ENCODE data around the gene GRIK4. TPM values are rescaled to one million over a fixed set of nuclear protein-coding genes. Genes with fewer than 3 reads are reported as not detected.
"Not testable (repeated sequence)": the region's sequence is repeated elsewhere in the genome, so short reads cannot be mapped to it uniquely, and the experiment has no call there.

The GRIK4 gene
- total RNA-seq, 6 experiments from 2014 or later: 0.07 to 0.11 TPM; not detected in 4

GRCh38 chr11:120784566-120785251, 273.2 kb downstream of the GRIK4 start:
- Histone ChIP-seq H3K4me1 (no peaks in the 10 kb centered on the region), H3K27ac (no peak overlapping the region), H3K9me3 (no peaks in the 10 kb centered on the region), H3K4me3 (no peak overlapping the region), H3K27me3 (no peaks in the 10 kb centered on the region), H3K36me3 (no peaks in the 10 kb centered on the region)
- intact Hi-C loops (cut with DNase I): no loop called here
- WGBS (ENCODE audit: insufficient coverage, low coverage, low lambda C conversion rate, missing lambda C conversion rate): 74% methylated on average over 7 of the region's 12 CpGs
- DNase-seq (no peak), ATAC-seq (no peak)
- TF ChIP-seq CTCF (IDR thresholded peaks at IDR 0.05) (no peak), POLR2A (IDR thresholded peaks at IDR 0.05) (no peak)

- DNase-seq (no peak), ATAC-seq (no peak)
- WGBS (ENCODE audit: insufficient coverage, low coverage, low lambda C conversion rate, missing lambda C conversion rate): 37% methylated on average over 2 of the region's 9 CpGs
- Histone ChIP-seq H3K27me3 (no peaks in the 10 kb centered on the region), H3K4me3 (no peak overlapping the region), H3K36me3 (no peaks in the 10 kb centered on the region), H3K9me3 (no peaks in the 10 kb centered on the region), H3K27ac (no peak overlapping the region), H3K4me1 (no peaks in the 10 kb centered on the region)
- intact Hi-C loops (cut with DNase I): no loop called here
- TF ChIP-seq CTCF (IDR thresholded peaks at IDR 0.05) (no peak), POLR2A (IDR thresholded peaks at IDR 0.05) (no peak)
Observed at GRCh38 chr11:120785576-120785975, 274.0 kb downstream of the GRIK4 start.

- DNase-seq: no peak
- Histone ChIP-seq H3K4me1 (no peaks in the 10 kb centered on the region), H3K9me3 (no peaks in the 10 kb centered on the region), H3K4me3 (no peak overlapping the region), H3K36me3 (no peaks in the 10 kb centered on the region), H3K27me3 (no peaks in the 10 kb centered on the region), H3K27ac (no peak overlapping the region)
- intact Hi-C loops (cut with DNase I): no loop called here
- no peak for ATAC-seq
- WGBS (ENCODE audit: insufficient coverage, low coverage, low lambda C conversion rate, missing lambda C conversion rate): 84% methylated on average over 4 of the region's 4 CpGs
- TF ChIP-seq CTCF (IDR thresholded peaks at IDR 0.05) (no peak), POLR2A (IDR thresholded peaks at IDR 0.05) (no peak)
Observed at GRCh38 chr11:120786206-120786735, 274.7 kb downstream of the GRIK4 start.

- H3K27me3 ChIP-seq; H3K4me1 ChIP-seq; H3K27ac ChIP-seq; ATAC-seq; intact Hi-C loops (cut with DNase I); H3K36me3 ChIP-seq; H3K9me3 ChIP-seq; H3K4me3 ChIP-seq; DNase-seq: not testable (repeated sequence)
- WGBS (ENCODE audit: insufficient coverage, low coverage, low lambda C conversion rate, missing lambda C conversion rate): 78% methylated on average over 8 of the region's 9 CpGs
Observed at GRCh38 chr11:120787224-120787623, 275.7 kb downstream of the GRIK4 start.

GRCh38 chr11:120789391-120789790, 277.8 kb downstream of the GRIK4 start:
- no peaks in the 10 kb centered on the region for H3K36me3 ChIP-seq
- H3K27ac ChIP-seq: no peak overlapping the region
- WGBS (ENCODE audit: insufficient coverage, low coverage, low lambda C conversion rate, missing lambda C conversion rate): 49% methylated on average over 8 of the region's 9 CpGs
- intact Hi-C loops (cut with DNase I): no loop called here
- no peak for TF ChIP-seq CTCF (IDR thresholded peaks at IDR 0.05)
- TF ChIP-seq POLR2A (IDR thresholded peaks at IDR 0.05): no peak
- no peaks in the 10 kb centered on the region for H3K27me3 ChIP-seq
- H3K4me3 ChIP-seq: no peak overlapping the region
- DNase-seq (no peak), ATAC-seq (no peak)
- H3K9me3 ChIP-seq: no peaks in the 10 kb centered on the region
- no peaks in the 10 kb centered on the region for H3K4me1 ChIP-seq
